ENCODE measurements around the gene CASD1. TPM values are rescaled to one million over a fixed set of nuclear protein-coding genes. Genes with fewer than 3 reads are reported as not detected.

The CASD1 gene
- total and polyA plus RNA-seq, 4 experiments from 2014 or later, result 8.3 to 29.3 (median 21.1) TPM

DNA sequence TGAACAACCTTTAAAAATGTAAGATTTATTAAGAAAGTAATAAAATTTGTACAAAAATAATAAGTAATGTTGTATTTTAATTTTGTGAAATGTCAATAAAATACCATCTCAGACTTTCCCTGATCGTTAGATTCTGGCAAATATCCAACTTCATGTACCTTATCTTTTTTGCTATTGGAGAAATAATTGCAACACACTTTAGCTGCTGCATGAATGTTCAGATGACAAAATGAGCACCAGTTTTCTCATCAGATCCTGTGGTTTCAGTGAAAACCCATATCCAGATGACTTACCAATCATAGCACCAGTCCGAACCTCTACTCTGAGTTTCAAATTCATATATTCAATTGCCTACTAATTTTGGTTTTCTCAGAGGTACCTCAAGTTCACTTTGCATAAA, 69.9 kb downstream of the CASD1 start:
- ChIA-PET POLR2A (ENCODE audit: partially characterized antibody) (no interaction called here), CTCF (ENCODE audit: partially characterized antibody) (no interaction called here)
- no peaks in the 10 kb centered on the region for H3K4me1 Mint-ChIP-seq
- H3K4me3 Mint-ChIP-seq, result no peak overlapping the region
- H3K4me1 ChIP-seq (ENCODE audit: insufficient read depth, low read length), result no peaks in the 10 kb centered on the region
- H3K36me3 ChIP-seq (ENCODE audit: insufficient read depth, low read length), result peaks cover under 1% of the 10 kb centered on the region
- no peak for DNase-seq
- intact Hi-C loops (cut with micrococcal nuclease), result no loop called here
- no peak overlapping the region for H3K27ac Mint-ChIP-seq
- no peak overlapping the region for H3K27ac ChIP-seq (ENCODE audit: low read depth, low read length)
- H3K27me3 Mint-ChIP-seq, result no peaks in the 10 kb centered on the region
- H3K27me3 ChIP-seq (ENCODE audit: insufficient read depth, low read length), result no peaks in the 10 kb centered on the region
- peaks cover 68 to 72% of the 10 kb centered on the region in 2 donors for H3K36me3 Mint-ChIP-seq
- no peak overlapping the region for H3K4me3 ChIP-seq (ENCODE audit: low read length in 2 of 2)
- peaks cover 0 to 9% of the 10 kb centered on the region in 2 donors for H3K9me3 ChIP-seq (ENCODE audit: control insufficient read depth in 1 of 2, low read length in 2 of 2)
- peaks cover 0 to 20% (median 15%) of the 10 kb centered on the region in 8 donors for H3K9me3 Mint-ChIP-seq

- POLR2A ChIA-PET (ENCODE audit: partially characterized antibody), result no interaction called here
- CTCF ChIA-PET (ENCODE audit: partially characterized antibody), result no interaction called here
- Mint-ChIP-seq H3K4me3 (no peak overlapping the region), H3K4me1 (no peaks in the 10 kb centered on the region), H3K27ac (no peak overlapping the region), H3K36me3 (peaks cover 58 to 62% of the 10 kb centered on the region in 2 donors), H3K9me3 (peaks cover 0 to 11% (median 7%) of the 10 kb centered on the region in 8 donors), H3K27me3 (no peaks in the 10 kb centered on the region)
- H3K9me3 ChIP-seq (ENCODE audit: control insufficient read depth in 1 of 2, low read length in 2 of 2), result peaks cover 0 to 2% of the 10 kb centered on the region in 2 donors
- intact Hi-C loops (cut with micrococcal nuclease), result no loop called here
- no peaks in the 10 kb centered on the region for H3K27me3 ChIP-seq (ENCODE audit: insufficient read depth, low read length)
- H3K27ac ChIP-seq (ENCODE audit: low read depth, low read length), result no peak overlapping the region
- H3K4me1 ChIP-seq (ENCODE audit: insufficient read depth, low read length), result no peaks in the 10 kb centered on the region
- no peak for DNase-seq
- H3K4me3 ChIP-seq (ENCODE audit: low read length in 2 of 2), result no peak overlapping the region
- H3K36me3 ChIP-seq (ENCODE audit: insufficient read depth, low read length), result no peaks in the 10 kb centered on the region
These were observed 71.0 kb downstream of the CASD1 start for GRCh38 chr7:94580601-94581000.

- intact Hi-C loops (cut with micrococcal nuclease), result no loop called here
- Histone ChIP-seq H3K4me1 (ENCODE audit: insufficient read depth, low read length) (no peaks in the 10 kb centered on the region), H3K27ac (ENCODE audit: low read depth, low read length) (no peak overlapping the region), H3K9me3 (ENCODE audit: control insufficient read depth in 1 of 2, low read length in 2 of 2) (no peaks in the 10 kb centered on the region), H3K4me3 (ENCODE audit: low read length in 2 of 2) (no peak overlapping the region), H3K27me3 (ENCODE audit: insufficient read depth, low read length) (no peaks in the 10 kb centered on the region), H3K36me3 (ENCODE audit: insufficient read depth, low read length) (no peaks in the 10 kb centered on the region)
- no peaks in the 10 kb centered on the region for H3K4me1 Mint-ChIP-seq
- ChIA-PET POLR2A (ENCODE audit: partially characterized antibody) (no interaction called here), CTCF (ENCODE audit: partially characterized antibody) (no interaction called here)
- no peaks in the 10 kb centered on the region for H3K27me3 Mint-ChIP-seq
- DNase-seq, result no peak
- H3K4me3 Mint-ChIP-seq, result no peak overlapping the region
- H3K9me3 Mint-ChIP-seq, result peaks cover 0 to 5% (median 0%) of the 10 kb centered on the region in 8 donors
- H3K36me3 Mint-ChIP-seq, result peaks cover 33 to 46% of the 10 kb centered on the region in 2 donors
- H3K27ac Mint-ChIP-seq, result no peak overlapping the region
These were observed 74.5 kb downstream of the CASD1 start for GRCh38 chr7:94584113-94584512.

DNA sequence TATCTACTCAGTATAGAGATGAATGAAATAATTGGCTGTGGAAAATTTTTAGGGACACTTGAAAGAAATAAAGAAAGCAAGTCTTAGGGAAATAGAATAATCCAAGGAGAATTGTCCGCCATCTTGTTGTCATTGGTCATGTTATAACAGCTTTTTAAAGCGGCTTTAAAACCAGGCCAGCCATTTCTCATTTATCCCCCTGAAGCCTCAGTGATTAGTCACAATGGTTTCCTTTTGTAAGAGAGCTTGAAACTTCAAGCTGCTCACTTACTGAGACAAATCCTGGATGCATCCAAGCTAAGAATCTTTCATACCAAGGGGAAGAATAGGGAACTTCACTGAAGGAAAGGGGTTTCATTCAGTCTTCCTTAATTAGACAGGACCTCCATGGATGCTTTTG, 78.5 kb downstream of the CASD1 start:
- Histone ChIP-seq H3K9me3 (ENCODE audit: control insufficient read depth in 1 of 2, low read length in 2 of 2) (no peaks in the 10 kb centered on the region), H3K4me3 (ENCODE audit: low read length in 2 of 2) (no peak overlapping the region), H3K27me3 (ENCODE audit: insufficient read depth, low read length) (no peaks in the 10 kb centered on the region), H3K36me3 (ENCODE audit: insufficient read depth, low read length) (no peaks in the 10 kb centered on the region), H3K4me1 (ENCODE audit: insufficient read depth, low read length) (no peaks in the 10 kb centered on the region), H3K27ac (ENCODE audit: low read depth, low read length) (no peak overlapping the region)
- Mint-ChIP-seq H3K4me3 (no peak overlapping the region), H3K36me3 (peaks cover 9 to 36% of the 10 kb centered on the region in 2 donors), H3K27ac (no peak overlapping the region), H3K4me1 (peaks cover 0 to 1% (median 0%) of the 10 kb centered on the region in 4 donors), H3K9me3 (no peaks in the 10 kb centered on the region), H3K27me3 (no peaks in the 10 kb centered on the region)
- ChIA-PET CTCF (ENCODE audit: partially characterized antibody) (no interaction called here), POLR2A (ENCODE audit: partially characterized antibody) (no interaction called here)
- no peak for DNase-seq
- intact Hi-C loops (cut with micrococcal nuclease), result no loop called here

DNA sequence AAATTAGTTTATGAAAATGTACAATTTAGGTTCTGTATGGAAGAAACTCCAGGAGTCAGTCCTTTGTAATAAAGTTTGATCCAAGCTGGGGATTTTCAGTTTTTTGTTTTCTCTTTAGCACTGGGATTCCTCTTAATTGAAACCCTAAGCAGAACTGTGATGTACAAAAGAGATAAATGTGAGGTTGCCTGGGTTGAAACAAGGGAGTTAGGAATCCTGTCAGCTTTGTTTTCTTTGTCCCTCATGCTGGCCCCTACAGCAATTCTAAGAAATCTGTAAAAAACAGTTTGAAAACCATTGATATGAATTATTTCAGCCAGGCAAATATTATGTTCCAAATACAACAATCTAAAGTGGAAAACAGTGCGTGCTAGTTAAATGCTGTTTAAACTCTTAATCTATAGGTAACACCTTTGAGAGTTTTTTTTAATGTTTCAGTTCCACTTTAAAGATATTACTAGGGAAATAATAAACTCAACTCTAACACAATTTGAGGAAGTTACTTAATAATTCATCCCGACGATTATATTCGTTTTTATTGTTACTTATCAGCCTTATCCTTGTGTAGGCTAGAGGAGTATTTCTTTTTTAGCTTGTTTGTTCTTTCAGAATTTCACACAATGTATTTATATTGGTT, 81.0 kb downstream of the CASD1 start:
- Histone ChIP-seq H3K4me1 (ENCODE audit: insufficient read depth, low read length) (no peaks in the 10 kb centered on the region), H3K4me3 (ENCODE audit: low read length in 2 of 2) (no peak overlapping the region), H3K36me3 (ENCODE audit: insufficient read depth, low read length) (no peaks in the 10 kb centered on the region), H3K9me3 (ENCODE audit: control insufficient read depth in 1 of 2, low read length in 2 of 2) (no peaks in the 10 kb centered on the region), H3K27ac (ENCODE audit: low read depth, low read length) (no peak overlapping the region), H3K27me3 (ENCODE audit: insufficient read depth, low read length) (no peaks in the 10 kb centered on the region)
- no peak overlapping the region for H3K27ac Mint-ChIP-seq
- H3K4me3 Mint-ChIP-seq, result no peak overlapping the region
- peaks cover 8 to 28% of the 10 kb centered on the region in 2 donors for H3K36me3 Mint-ChIP-seq
- no peak for DNase-seq
- ChIA-PET POLR2A (ENCODE audit: partially characterized antibody) (no interaction called here), CTCF (ENCODE audit: partially characterized antibody) (no interaction called here)
- no peaks in the 10 kb centered on the region for H3K9me3 Mint-ChIP-seq
- intact Hi-C loops (cut with micrococcal nuclease), result no loop called here
- no peaks in the 10 kb centered on the region for H3K27me3 Mint-ChIP-seq
- H3K4me1 Mint-ChIP-seq, result peaks cover 0 to 1% (median 0%) of the 10 kb centered on the region in 4 donors

DNA sequence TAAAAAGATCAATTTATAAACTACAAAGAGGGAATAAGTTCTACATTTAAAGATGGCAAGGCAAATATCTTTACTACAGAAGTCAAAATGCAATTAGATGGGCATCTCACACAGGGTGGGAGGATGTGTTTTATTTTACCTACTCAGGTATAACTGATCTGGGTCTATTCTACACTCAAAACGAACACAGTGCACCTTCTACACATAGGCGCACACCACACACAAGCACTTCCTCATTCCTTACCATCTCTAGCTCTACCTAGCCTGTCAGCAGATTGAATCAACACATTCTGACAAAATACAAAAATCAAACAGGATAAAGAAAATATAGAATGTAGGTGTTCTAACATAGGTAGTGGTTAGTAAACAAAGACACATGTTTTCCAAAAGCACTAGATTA, 81.6 kb downstream of the CASD1 start:
- Mint-ChIP-seq H3K4me1 (peaks cover 0 to 1% (median 0%) of the 10 kb centered on the region in 4 donors), H3K4me3 (no peak overlapping the region), H3K9me3 (no peaks in the 10 kb centered on the region), H3K36me3 (peaks cover 8 to 28% of the 10 kb centered on the region in 2 donors), H3K27ac (no peak overlapping the region), H3K27me3 (no peaks in the 10 kb centered on the region)
- H3K27me3 ChIP-seq (ENCODE audit: insufficient read depth, low read length), result no peaks in the 10 kb centered on the region
- no peaks in the 10 kb centered on the region for H3K36me3 ChIP-seq (ENCODE audit: insufficient read depth, low read length)
- intact Hi-C loops (cut with micrococcal nuclease), result no loop called here
- no peak overlapping the region for H3K4me3 ChIP-seq (ENCODE audit: low read length in 2 of 2)
- ChIA-PET CTCF (ENCODE audit: partially characterized antibody) (no interaction called here), POLR2A (ENCODE audit: partially characterized antibody) (no interaction called here)
- no peaks in the 10 kb centered on the region for H3K4me1 ChIP-seq (ENCODE audit: insufficient read depth, low read length)
- no peak overlapping the region for H3K27ac ChIP-seq (ENCODE audit: low read depth, low read length)
- DNase-seq, result no peak
- no peaks in the 10 kb centered on the region for H3K9me3 ChIP-seq (ENCODE audit: control insufficient read depth in 1 of 2, low read length in 2 of 2)

GRCh38 chr7:94594882-94595281, 85.3 kb downstream of the CASD1 start:
- peaks cover 0 to 1% (median 0%) of the 10 kb centered on the region in 4 donors for H3K4me1 Mint-ChIP-seq
- no peaks in the 10 kb centered on the region for H3K27me3 ChIP-seq (ENCODE audit: insufficient read depth, low read length)
- no peaks in the 10 kb centered on the region for H3K36me3 ChIP-seq (ENCODE audit: insufficient read depth, low read length)
- H3K36me3 Mint-ChIP-seq, result peaks cover 0 to 8% of the 10 kb centered on the region in 2 donors
- H3K4me1 ChIP-seq (ENCODE audit: insufficient read depth, low read length), result no peaks in the 10 kb centered on the region
- CTCF ChIA-PET (ENCODE audit: partially characterized antibody), result no interaction called here
- no peak overlapping the region for H3K27ac Mint-ChIP-seq
- no peak overlapping the region for H3K4me3 Mint-ChIP-seq
- POLR2A ChIA-PET (ENCODE audit: partially characterized antibody), result no interaction called here
- H3K9me3 ChIP-seq (ENCODE audit: control insufficient read depth in 1 of 2, low read length in 2 of 2), result no peaks in the 10 kb centered on the region
- intact Hi-C loops (cut with micrococcal nuclease), result no loop called here
- no peak overlapping the region for H3K27ac ChIP-seq (ENCODE audit: low read depth, low read length)
- no peaks in the 10 kb centered on the region for H3K27me3 Mint-ChIP-seq
- DNase-seq, result no peak
- H3K4me3 ChIP-seq (ENCODE audit: low read length in 2 of 2), result no peak overlapping the region
- H3K9me3 Mint-ChIP-seq, result no peaks in the 10 kb centered on the region

- H3K36me3 Mint-ChIP-seq, result no peaks in the 10 kb centered on the region
- no peaks in the 10 kb centered on the region for H3K4me1 ChIP-seq (ENCODE audit: insufficient read depth, low read length)
- H3K9me3 ChIP-seq (ENCODE audit: control insufficient read depth in 1 of 2, low read length in 2 of 2), result no peaks in the 10 kb centered on the region
- no peaks in the 10 kb centered on the region for H3K27me3 ChIP-seq (ENCODE audit: insufficient read depth, low read length)
- H3K4me3 Mint-ChIP-seq, result no peak overlapping the region
- no peak overlapping the region for H3K27ac ChIP-seq (ENCODE audit: low read depth, low read length)
- POLR2A ChIA-PET (ENCODE audit: partially characterized antibody), result no interaction called here
- CTCF ChIA-PET (ENCODE audit: partially characterized antibody), result no interaction called here
- intact Hi-C loops (cut with micrococcal nuclease), result no loop called here
- H3K27me3 Mint-ChIP-seq, result no peaks in the 10 kb centered on the region
- DNase-seq, result no peak
- H3K27ac Mint-ChIP-seq, result no peak overlapping the region
- no peaks in the 10 kb centered on the region for H3K36me3 ChIP-seq (ENCODE audit: insufficient read depth, low read length)
- H3K4me1 Mint-ChIP-seq, result peaks cover 0 to 1% (median 0%) of the 10 kb centered on the region in 4 donors
- no peaks in the 10 kb centered on the region for H3K9me3 Mint-ChIP-seq
- no peak overlapping the region for H3K4me3 ChIP-seq (ENCODE audit: low read length in 2 of 2)
These were observed 86.1 kb downstream of the CASD1 start for GRCh38 chr7:94595717-94596116.
